ENCODE results near the gene UCK2. TPM values are rescaled to one million over a fixed set of nuclear protein-coding genes. Genes with fewer than 3 reads are reported as not detected.
A peak's percentile ranks its signal among the peaks of the same experiment; 100 is the strongest.

UCK2 gene
- total and polyA plus RNA-seq, 2 experiments from 2014 or later: 101 to 149 TPM

GRCh38 chr1:165834881-165835280, 7.5 kb downstream of the UCK2 start:
- H3K4me3 Mint-ChIP-seq: no peak overlapping the region
- peaks cover 3% of the 10 kb centered on the region; the same call in 1 of the 3 replicates for H3K9me3 Mint-ChIP-seq
- H3K36me3 ChIP-seq (ENCODE audit: insufficient read depth): no peaks in the 10 kb centered on the region
- H3K4me2 ChIP-seq: peak overlapping the region; percentile 58; the same call in 1 of the 2 replicates
- 0 out of 2 replicates have a peak, but pooled peaks cover 7% of the 10 kb centered on the region for H3K9me2 ChIP-seq (ENCODE audit: insufficient read depth)
- peaks cover 12% of the 10 kb centered on the region for H3K27me3 Mint-ChIP-seq (ENCODE audit: insufficient read depth, low read depth, poor library complexity)
- H3K27ac Mint-ChIP-seq: no peak overlapping the region
- TF ChIP-seq CTCF (conservative IDR thresholded peaks at IDR 0.05; ENCODE audit: low read depth in 2 of 2): no peak
- no peak for TF ChIP-seq STAT1 (IDR thresholded peaks at IDR 0.05; ENCODE audit: unreplicated experiment)
- no peak for TF ChIP-seq ZNF331 (CRISPR knock-in tag; IDR thresholded peaks at IDR 0.05; ENCODE audit: low read depth)
- TF ChIP-seq CREB1 (CRISPR knock-in tag; IDR thresholded peaks at IDR 0.05; ENCODE audit: low read depth): no peak
- TF ChIP-seq REST (IDR thresholded peaks at IDR 0.05; ENCODE audit: unreplicated experiment): no peak
- TF ChIP-seq ETS1 (IDR thresholded peaks at IDR 0.05): no peak
- no peaks in the 10 kb centered on the region; the same call in 1 of the 2 replicates for H3F3A ChIP-seq (replicated peaks; ENCODE audit: low read depth)
- no peak for ATAC-seq
- H3K4me3 ChIP-seq: no peak overlapping the region
- H3K4me1 Mint-ChIP-seq: peaks cover 65% of the 10 kb centered on the region
- peak overlapping the region; percentile 72; the same call in 1 of the 2 replicates for H3K27ac ChIP-seq (ENCODE audit: low read depth)
- peaks cover 100% of the 10 kb centered on the region for H3K79me2 ChIP-seq (replicated peaks; ENCODE audit: insufficient read depth)
- peaks cover 76% of the 10 kb centered on the region for H3K4me1 ChIP-seq (ENCODE audit: insufficient read depth)
- H4K20me1 ChIP-seq (replicated peaks; ENCODE audit: insufficient read depth): peaks cover 85% of the 10 kb centered on the region
- no peak for DNase-seq (ENCODE audit: low spot score)
- H2AFZ ChIP-seq: no peak overlapping the region
- H3K27me3 ChIP-seq (ENCODE audit: insufficient read depth): no peaks in the 10 kb centered on the region
- peaks cover 24% of the 10 kb centered on the region for H3K36me3 Mint-ChIP-seq (ENCODE audit: low read depth)

GRCh38 chr1:165836664-165837482, 9.5 kb downstream of the UCK2 start:
- H3K4me2 ChIP-seq: peak overlapping the region; percentile 73
- no peak overlapping the region for H2AFZ ChIP-seq
- peaks cover 93% of the 10 kb centered on the region for H3K4me1 ChIP-seq (ENCODE audit: insufficient read depth)
- H3K4me1 Mint-ChIP-seq: peaks cover 76% of the 10 kb centered on the region
- H3K27me3 ChIP-seq (ENCODE audit: insufficient read depth): no peaks in the 10 kb centered on the region
- ATAC-seq: no peak
- peaks cover 10% of the 10 kb centered on the region; the same call in 1 of the 3 replicates for H3K36me3 Mint-ChIP-seq (ENCODE audit: low read depth)
- peak overlapping the region; percentile 49 for H3K4me3 Mint-ChIP-seq
- no peaks in the 10 kb centered on the region for H3K36me3 ChIP-seq (ENCODE audit: insufficient read depth)
- H3K9me3 Mint-ChIP-seq: no peaks in the 10 kb centered on the region
- H4K20me1 ChIP-seq (replicated peaks; ENCODE audit: insufficient read depth): peaks cover 84% of the 10 kb centered on the region
- H3K27ac Mint-ChIP-seq: peak overlapping the region; percentile 82
- peak; percentile 38 for DNase-seq (ENCODE audit: low spot score)
- peaks cover 8% of the 10 kb centered on the region for H3K27me3 Mint-ChIP-seq (ENCODE audit: insufficient read depth, low read depth, poor library complexity)
- H3K4me3 ChIP-seq: peak overlapping the region; percentile 41
- peaks cover 100% of the 10 kb centered on the region for H3K79me2 ChIP-seq (replicated peaks; ENCODE audit: insufficient read depth)
- no peaks in the 10 kb centered on the region for H3K9me2 ChIP-seq (ENCODE audit: insufficient read depth)
- peaks cover 4% of the 10 kb centered on the region; the same call in 1 of the 2 replicates for H3F3A ChIP-seq (replicated peaks; ENCODE audit: low read depth)
- peak overlapping the region; percentile 22; the same call in 1 of the 2 replicates for H3K27ac ChIP-seq (ENCODE audit: low read depth)
- TF ChIP-seq CTCF (conservative IDR thresholded peaks at IDR 0.05; ENCODE audit: low read depth in 2 of 2): no peak
- TF ChIP-seq POLR2AphosphoS5 (IDR thresholded peaks at IDR 0.05; ENCODE audit: low read depth): no peak
- no peak for TF ChIP-seq ZNF114 (CRISPR knock-in tag; IDR thresholded peaks at IDR 0.05)
- TF ChIP-seq REST (IDR thresholded peaks at IDR 0.05; ENCODE audit: unreplicated experiment): no peak
- TF ChIP-seq JUNB (IDR thresholded peaks at IDR 0.05; ENCODE audit: unreplicated experiment): no peak
- no peak for TF ChIP-seq NANOG (IDR thresholded peaks at IDR 0.05; ENCODE audit: borderline replicate concordance)
